GM19240 (cell line): ENCODE measurements around the gene MRS2.

ENCODE experiments used
- DNase-seq: peaks from one replicate; pipeline ENCODE4 v3.0.0; 2011; ENCODE audit warnings: low spot score; ENCODE audit not compliant: insufficient read length

The MRS2 gene

DNA sequence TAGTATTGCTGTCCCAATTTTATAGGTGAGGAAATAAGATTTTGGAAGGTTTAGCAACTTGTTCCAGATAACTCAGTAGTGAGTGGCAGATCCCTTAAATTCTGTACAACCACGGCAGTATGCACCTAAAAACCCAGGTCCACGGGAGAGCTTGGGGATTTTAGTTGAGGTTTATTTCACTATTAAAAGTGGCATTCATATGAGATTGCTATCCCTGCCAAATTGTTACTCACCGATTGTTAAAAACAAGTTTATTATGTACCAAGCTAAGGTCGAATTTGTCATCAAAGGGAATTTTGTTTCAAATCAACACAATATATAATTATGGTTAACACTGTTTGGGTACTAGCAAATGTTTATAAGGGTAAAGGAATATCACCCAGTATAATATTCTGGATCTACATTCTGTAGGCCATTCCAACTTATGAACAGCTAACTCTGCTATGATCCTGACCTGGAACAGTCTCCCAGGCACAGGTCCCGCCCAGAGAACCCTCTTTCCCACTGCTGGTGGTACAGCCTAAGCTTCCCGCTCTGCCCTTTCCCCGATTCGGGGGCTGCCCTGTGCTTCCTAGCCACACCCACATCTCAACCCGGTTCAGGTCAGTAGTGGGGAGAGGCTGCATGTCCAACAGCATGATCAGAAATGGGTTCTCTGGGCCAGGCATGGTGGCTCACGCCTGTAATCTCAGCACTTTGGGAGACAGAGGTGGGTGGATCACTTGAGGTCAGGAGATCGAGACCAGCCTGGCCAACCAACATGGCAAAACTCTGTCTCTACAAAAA lies 61.7 kb downstream of the MRS2 start:
- no peak for DNase-seq

DNA sequence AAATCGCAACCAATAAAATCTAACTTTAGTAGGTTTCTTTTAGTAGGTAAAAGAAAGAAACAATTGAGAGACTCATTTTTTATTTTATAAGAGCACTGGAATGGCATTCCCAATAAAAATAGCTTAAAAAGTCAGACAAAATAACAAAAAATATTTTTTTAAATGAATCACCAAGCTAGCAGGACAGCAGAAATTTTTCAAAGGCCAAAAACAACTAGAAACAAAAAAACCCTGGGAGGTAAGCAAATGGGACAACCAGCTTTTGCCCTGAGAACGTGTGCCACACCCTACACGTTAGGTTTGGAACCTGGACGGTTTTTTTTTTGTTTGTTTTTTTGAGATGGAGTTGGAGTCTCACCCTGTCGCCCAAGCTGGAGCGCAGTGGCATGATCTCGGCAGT lies 67.1 kb downstream of the MRS2 start:
- DNase-seq: no peak

DNA sequence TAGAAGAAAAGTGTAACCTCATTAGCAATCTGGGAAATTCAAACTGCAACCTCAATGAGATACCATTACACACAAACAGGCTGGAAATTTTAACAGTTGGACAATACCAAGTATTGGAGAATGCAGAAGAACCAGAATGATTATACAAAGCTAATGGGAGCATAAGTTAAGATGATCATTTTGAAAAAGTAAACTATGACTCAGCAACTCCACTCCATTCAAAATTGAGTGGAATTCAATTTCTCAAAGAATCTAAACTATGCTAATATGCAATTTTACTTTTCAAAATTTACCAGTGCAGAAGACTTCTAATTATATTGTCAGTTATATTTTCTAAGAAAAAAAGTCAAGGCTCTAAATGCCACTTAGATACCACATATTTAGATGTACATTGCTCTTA lies 69.4 kb downstream of the MRS2 start:
- no peak for DNase-seq
